GM08714 (cell line): ENCODE measurements around the gene OMA1.
"Not testable (repeated sequence)": the region's sequence is repeated elsewhere in the genome, so short reads cannot be mapped to it uniquely, and the experiment has no call there.

Source experiments
- H3K4me3 ChIP-seq: fragments of 200-500 bp; sonication (Bioruptor generic); 2 replicates; pipeline ENCODE4 v1.5.1; 2014; ENCODE audit warnings: mild to moderate bottlenecking, low read length, inconsistent platforms
- ZNF274 ChIP-seq: IDR thresholded peaks from 2 replicates; pipeline ENCODE4 v1.6.1; 2012; ENCODE audit warnings: mild to moderate bottlenecking, low read depth, low read length

The OMA1 gene

GRCh38 chr1:58546520-58547308, at the start of gene OMA1:
Gene OMA1, minus strand, starts transcription at chr1:58546726. Its CDS starts 7,432 bp downstream, at chr1:58539294.
- peak within 1 kb of the TSS; percentile 97 for H3K4me3 ChIP-seq
- TF ChIP-seq ZNF274, result no peak

- TF ChIP-seq ZNF274, result no peak
- no peak overlapping the region for H3K4me3 ChIP-seq
Measured at GRCh38 chr1:58594546-58594945, 48.0 kb upstream of the OMA1 start.

DNA sequence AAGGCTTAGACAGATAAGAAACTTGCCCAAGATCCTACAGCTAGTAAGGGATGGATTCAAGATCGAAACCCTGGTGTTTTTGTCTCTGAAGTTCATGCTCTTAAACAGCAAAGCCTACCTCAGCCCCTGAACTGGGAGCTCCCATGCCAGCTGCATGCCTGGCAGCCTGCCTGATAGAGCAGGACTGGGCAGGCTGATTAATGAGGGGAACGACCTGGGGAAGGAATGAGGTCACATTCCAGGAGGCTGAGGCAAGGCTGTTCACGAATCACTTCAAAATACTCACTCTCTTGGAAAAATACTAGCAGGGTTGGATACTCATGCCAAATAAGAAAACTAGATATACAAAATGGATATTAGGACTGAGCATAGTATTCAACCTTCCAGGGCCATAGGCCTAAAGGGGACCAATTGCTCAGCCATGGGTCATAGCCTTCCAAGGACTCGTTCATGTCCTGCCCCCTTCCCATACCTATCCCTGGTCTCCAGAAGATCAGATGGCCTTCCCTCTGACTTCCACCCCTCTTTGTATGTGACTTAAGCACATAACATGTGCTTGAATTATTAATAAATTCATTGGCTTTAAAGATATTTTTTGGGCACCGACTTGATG, 46.1 kb upstream of the OMA1 start:
- no peak overlapping the region for H3K4me3 ChIP-seq
- TF ChIP-seq ZNF274, result no peak

DNA sequence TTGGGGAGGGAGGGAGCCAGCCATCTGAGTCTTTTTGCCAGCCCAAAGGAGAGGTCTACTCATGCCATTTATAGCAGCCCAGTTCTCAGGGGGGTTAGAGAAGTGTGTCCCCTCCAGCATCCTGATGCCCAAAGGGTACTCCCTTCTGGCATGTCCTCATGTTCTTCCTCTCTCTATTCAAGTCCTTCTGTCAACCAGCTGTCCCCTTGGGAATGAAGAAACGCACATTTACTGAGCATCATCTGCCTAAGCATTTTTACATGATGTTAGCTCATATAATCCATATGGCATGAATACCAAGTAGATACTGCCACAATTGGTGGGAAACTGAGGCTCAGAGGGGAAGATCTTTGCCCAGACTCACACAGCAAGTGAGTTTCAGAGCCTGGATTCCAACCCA, 45.3 kb upstream of the OMA1 start:
- H3K4me3 ChIP-seq, result no peak overlapping the region
- no peak for TF ChIP-seq ZNF274

DNA sequence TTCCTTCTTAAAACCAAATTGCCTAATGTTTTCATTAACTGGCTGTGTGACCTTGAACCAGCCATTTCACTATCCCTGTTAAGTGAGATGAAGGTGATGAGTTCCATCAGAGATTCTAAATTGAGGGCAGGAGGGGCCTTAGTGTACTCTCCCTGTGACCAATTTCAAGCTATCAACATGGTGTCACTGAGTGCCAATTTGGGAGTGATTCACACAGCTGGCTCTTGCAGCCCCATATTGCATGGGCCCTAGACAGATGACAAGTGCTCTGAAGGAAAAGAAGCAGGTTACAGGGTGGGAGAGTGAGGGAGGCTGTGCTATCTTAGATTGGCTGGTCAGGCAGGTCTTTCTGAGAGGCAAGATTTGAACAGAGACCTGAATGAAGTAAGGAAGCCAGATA, 43.5 kb upstream of the OMA1 start:
- H3K4me3 ChIP-seq, result no peak overlapping the region
- no peak for TF ChIP-seq ZNF274

GRCh38 chr1:58588396-58588795, 41.9 kb upstream of the OMA1 start:
- H3K4me3 ChIP-seq, result no peak overlapping the region
- no peak for TF ChIP-seq ZNF274

DNA sequence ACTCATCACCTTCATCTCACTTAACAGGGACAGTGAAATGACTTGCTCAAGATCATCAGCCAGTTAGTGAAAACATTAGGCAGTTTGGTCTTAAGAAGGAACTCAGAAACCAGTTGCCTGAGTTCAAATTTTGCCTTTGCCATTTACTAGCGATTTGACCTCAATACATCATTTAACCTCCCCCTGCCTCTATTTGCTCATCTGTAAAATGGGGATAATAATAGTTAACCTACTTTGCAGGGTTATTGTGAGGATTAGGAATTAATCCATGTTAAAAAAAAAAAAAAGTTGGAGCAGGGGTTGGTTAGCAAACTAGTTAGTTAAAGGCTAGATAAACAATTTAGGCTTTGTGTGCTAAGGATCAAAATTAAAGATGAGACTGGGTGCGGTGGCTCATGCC, 41.1 kb upstream of the OMA1 start:
- no peak overlapping the region for H3K4me3 ChIP-seq
- TF ChIP-seq ZNF274, result no peak

- no peak for TF ChIP-seq ZNF274
Measured at GRCh38 chr1:58586271-58586670, 39.7 kb upstream of the OMA1 start.

GRCh38 chr1:58585581-58586151, 39.1 kb upstream of the OMA1 start:
- H3K4me3 ChIP-seq, result no peak overlapping the region
- TF ChIP-seq ZNF274, result no peak

More at GRCh38 chr1:58586271-58586670, 39.7 kb upstream of the OMA1 start:
- H3K4me3 ChIP-seq, result no peak overlapping the region

GRCh38 chr1:58585166-58585565, 38.6 kb upstream of the OMA1 start:
- no peak overlapping the region for H3K4me3 ChIP-seq
- no peak for TF ChIP-seq ZNF274

DNA sequence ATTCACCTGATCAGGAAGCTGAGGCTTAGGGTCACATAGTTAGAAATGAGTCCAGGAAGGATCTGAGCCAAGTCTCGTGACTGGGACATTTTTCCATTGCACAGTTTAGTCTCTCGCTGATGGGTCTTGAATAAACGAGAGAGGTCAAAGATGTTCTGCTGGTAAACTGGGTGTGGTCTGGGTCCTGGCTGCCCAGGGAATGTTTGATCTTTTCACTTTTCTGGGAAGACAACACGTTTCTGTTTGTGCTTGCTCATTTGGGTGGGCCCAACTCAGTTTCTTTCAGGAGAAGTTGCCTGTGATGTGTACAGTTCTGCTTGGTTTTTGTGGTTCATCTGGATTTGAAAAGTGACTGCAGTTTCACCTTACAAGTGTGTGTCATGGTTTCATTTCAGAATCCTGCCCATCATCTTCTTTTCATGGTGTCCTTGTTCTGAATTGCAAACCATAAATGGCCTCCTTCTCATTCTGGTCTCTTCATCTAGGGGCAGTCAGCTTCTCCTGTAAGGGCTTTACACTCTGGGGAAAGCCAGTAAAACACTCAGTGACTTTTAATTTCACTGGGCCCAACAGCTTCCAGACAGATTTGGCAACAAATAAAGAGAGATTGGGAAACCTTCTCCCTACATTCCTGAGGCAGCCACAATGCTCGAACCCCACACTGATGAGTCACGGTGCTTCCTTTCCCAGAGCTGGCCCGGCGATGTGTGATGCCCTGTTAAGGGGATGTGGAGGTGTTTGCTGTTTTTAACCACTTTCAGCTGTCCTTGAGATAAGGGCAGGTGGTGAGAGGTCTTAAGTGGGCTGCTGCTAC, 37.8 kb upstream of the OMA1 start:
- H3K4me3 ChIP-seq, result peak overlapping the region; percentile 28; the same call in 1 of the 2 replicates
- no peak for TF ChIP-seq ZNF274

DNA sequence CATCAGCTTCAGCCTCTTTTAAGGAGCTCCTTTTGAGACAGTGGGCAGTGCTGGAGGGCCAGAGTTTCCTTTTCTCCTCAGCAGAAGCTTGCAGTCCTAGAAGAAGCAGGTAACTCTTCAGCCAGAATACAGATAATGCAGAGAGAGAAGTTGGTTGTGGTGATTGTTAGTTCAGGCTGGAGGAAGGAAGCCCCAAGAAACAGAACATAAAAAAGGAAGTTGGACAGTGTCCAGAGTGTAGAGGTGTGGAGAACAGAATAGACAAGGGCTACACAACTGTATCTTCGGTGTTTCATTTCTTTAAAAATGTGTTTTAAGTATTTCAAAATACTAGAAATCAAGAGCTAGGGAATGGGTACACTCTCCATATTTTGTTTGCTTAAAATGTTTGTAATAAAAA, 37.0 kb upstream of the OMA1 start:
- no peak overlapping the region for H3K4me3 ChIP-seq
- no peak for TF ChIP-seq ZNF274

GRCh38 chr1:58582143-58582542, 35.6 kb upstream of the OMA1 start:
- H3K4me3 ChIP-seq, result not testable (repeated sequence)

- TF ChIP-seq ZNF274, result no peak
- no peak overlapping the region for H3K4me3 ChIP-seq
Measured at GRCh38 chr1:58581641-58582040, 35.1 kb upstream of the OMA1 start.
